Upper lobe of left lung (tissue), 6 donors: ENCODE results near the gene MEMO1. TPM values are rescaled to one million over a fixed set of nuclear protein-coding genes. Genes with fewer than 3 reads are reported as not detected.

Experiments used
- ATAC-seq, 2 donors: fragments of 200-7000 bp; cut with Tn5 transposase; one replicate each; pipeline ENCODE4 v1.9.1; 2022; ENCODE audit warnings: mild to moderate bottlenecking in 2 of 2, moderate library complexity in 2 of 2; ENCODE audit not compliant: low FRiP score in 2 of 2
- DNase-seq, 2 donors: peaks; one replicate each; pipeline ENCODE4 v3.0.0-alpha.2; 2019 to 2020
- H3K27ac ChIP-seq, 4 donors: fragments of 200-600 bp; sonication (generic); one replicate each; pipeline ENCODE4 v1.5.1; 2016 to 2019
- H3K27me3 ChIP-seq, 4 donors: fragments of 200-600 bp; sonication (generic); one replicate each; pipeline ENCODE4 v1.5.1; 2017 to 2019
- H3K36me3 ChIP-seq, 4 donors: fragments of 200-600 bp; sonication (generic); one replicate each; pipeline ENCODE4 v1.5.1; 2016 to 2019
- H3K4me1 ChIP-seq, 4 donors: fragments of 200-600 bp; sonication (generic); one replicate each; pipeline ENCODE4 v1.5.1; 2018 to 2019
- H3K4me3 ChIP-seq, 4 donors: fragments of 200-600 bp; sonication (generic); one replicate each; pipeline ENCODE4 v1.5.1; 2017 to 2019; ENCODE audit warnings: mild to moderate bottlenecking in 2 of 4, moderate library complexity in 1 of 4
- H3K9me3 ChIP-seq, 4 donors: fragments of 200-600 bp; sonication (generic); one replicate each; pipeline ENCODE4 v1.5.1; 2018 to 2019
- EP300 ChIP-seq, 4 donors: sonication (generic); formaldehyde crosslinking; IDR thresholded peaks; one replicate each; pipeline ENCODE4 v1.5.1; 2017; ENCODE audit warnings: antibody characterized with exemption in 4 of 4, control low read depth in 2 of 4
- POLR2A ChIP-seq, 4 donors: fragments of 450-650 bp; IDR thresholded peaks; one replicate each; pipeline ENCODE4 v1.5.1; 2016 to 2017; ENCODE audit warnings: antibody characterized with exemption in 4 of 4, mild to moderate bottlenecking in 2 of 4
- POLR2AphosphoS5 ChIP-seq, 2 donors: sonication (generic); formaldehyde crosslinking; IDR thresholded peaks; one replicate each; pipeline ENCODE4 v1.5.1; 2017; ENCODE audit warnings: antibody characterized with exemption in 2 of 2
- WGBS, 2 donors: methylation state at CpG; one replicate each; pipeline ENCODE4 v1.1.5; 2017 to 2018; 5-methylcytosine and 5-hydroxymethylcytosine counted together
- total RNA-seq, 6 donors: library from RNA; depleted of rRNA in 4 of 6; stranded (reverse); fragments of >200 nt in 4 of 6; gene quantifications; one replicate each; pipeline versions ENCODE4 v1.1.0 to v1.2.1, GENCODE V29; 2016 to 2021
- TF ChIP-seq, protein P1 (sequence below), 6 experiments: fragments of 450-650 bp in 4 of 6; fragments of 200-600 bp in 2 of 6; sonication (generic) in 2 of 6; IDR thresholded peaks; one replicate each; pipeline ENCODE4 v1.5.1; 2016 to 2019; ENCODE audit warnings: antibody characterized with exemption in 6 of 6
- donor health status: DM: no; HTN: no; CAD: no; lungs with moderate emphysema.
- donor health status: DM: no; HTN: yes; CAD: no; lungs with severe emphysema.

The MEMO1 gene
- total RNA-seq, 6 donors from 2014 or later: 12.7 to 32.3 (median 23.6) TPM

DNA sequence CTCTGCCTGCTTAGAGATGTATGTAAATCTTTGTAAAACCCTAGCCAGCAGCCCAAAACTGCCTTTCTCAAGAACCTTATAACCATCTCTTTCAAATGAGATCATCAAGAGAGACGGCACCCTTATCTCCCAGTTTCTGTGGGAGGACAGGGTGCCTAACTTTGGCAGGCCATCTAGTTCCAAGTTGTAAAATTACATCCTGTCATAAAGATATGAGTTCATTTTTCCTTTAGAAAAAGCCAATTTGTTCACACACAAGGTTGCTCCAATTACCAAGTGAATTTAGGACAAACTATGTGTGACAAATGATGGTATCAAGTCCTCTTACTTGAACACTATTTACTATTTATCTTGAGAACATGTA lies 65.3 kb downstream of the MEMO1 start:
- DNase-seq (no peak), ATAC-seq (no peak)
- WGBS, 2 donors: 65 to 72% methylated on average over 1 of the region's 1 CpG
- TF ChIP-seq, protein P1, sequence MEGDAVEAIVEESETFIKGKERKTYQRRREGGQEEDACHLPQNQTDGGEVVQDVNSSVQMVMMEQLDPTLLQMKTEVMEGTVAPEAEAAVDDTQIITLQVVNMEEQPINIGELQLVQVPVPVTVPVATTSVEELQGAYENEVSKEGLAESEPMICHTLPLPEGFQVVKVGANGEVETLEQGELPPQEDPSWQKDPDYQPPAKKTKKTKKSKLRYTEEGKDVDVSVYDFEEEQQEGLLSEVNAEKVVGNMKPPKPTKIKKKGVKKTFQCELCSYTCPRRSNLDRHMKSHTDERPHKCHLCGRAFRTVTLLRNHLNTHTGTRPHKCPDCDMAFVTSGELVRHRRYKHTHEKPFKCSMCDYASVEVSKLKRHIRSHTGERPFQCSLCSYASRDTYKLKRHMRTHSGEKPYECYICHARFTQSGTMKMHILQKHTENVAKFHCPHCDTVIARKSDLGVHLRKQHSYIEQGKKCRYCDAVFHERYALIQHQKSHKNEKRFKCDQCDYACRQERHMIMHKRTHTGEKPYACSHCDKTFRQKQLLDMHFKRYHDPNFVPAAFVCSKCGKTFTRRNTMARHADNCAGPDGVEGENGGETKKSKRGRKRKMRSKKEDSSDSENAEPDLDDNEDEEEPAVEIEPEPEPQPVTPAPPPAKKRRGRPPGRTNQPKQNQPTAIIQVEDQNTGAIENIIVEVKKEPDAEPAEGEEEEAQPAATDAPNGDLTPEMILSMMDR (IDR thresholded peaks at IDR 0.05): no peak
- TF ChIP-seq POLR2AphosphoS5 (IDR thresholded peaks at IDR 0.05): no peak
- no peak for TF ChIP-seq POLR2A (IDR thresholded peaks at IDR 0.05)
- TF ChIP-seq EP300 (IDR thresholded peaks at IDR 0.05): no peak
- no peak overlapping the region for H3K4me3 ChIP-seq
- H3K9me3 ChIP-seq: no peaks in the 10 kb centered on the region
- peaks cover 0 to 10% (median 4%) of the 10 kb centered on the region in 4 donors for H3K36me3 ChIP-seq
- H3K4me1 ChIP-seq: no peaks in the 10 kb centered on the region
- H3K27ac ChIP-seq: no peak overlapping the region
- no peaks in the 10 kb centered on the region for H3K27me3 ChIP-seq

GRCh38 chr2:31944828-31945571 lies 65.8 kb downstream of the MEMO1 start:
- Histone ChIP-seq H3K4me3 (no peak overlapping the region), H3K27me3 (no peaks in the 10 kb centered on the region), H3K4me1 (no peaks in the 10 kb centered on the region), H3K27ac (no peak overlapping the region), H3K9me3 (no peaks in the 10 kb centered on the region), H3K36me3 (peaks cover 0 to 10% (median 4%) of the 10 kb centered on the region in 4 donors)
- ATAC-seq (no peak), DNase-seq (no peak)
- TF ChIP-seq EP300 (IDR thresholded peaks at IDR 0.05): no peak
- no peak for TF ChIP-seq POLR2AphosphoS5 (IDR thresholded peaks at IDR 0.05)
- TF ChIP-seq, protein P1 (IDR thresholded peaks at IDR 0.05): no peak
- TF ChIP-seq POLR2A (IDR thresholded peaks at IDR 0.05): no peak
- WGBS, 2 donors: 91 to 98% methylated on average over 2 of the region's 2 CpGs

- H3K4me1 ChIP-seq: no peaks in the 10 kb centered on the region
- H3K27ac ChIP-seq: no peak overlapping the region
- WGBS, 2 donors: 95 to 96% methylated on average over 3 of the region's 3 CpGs
- H3K4me3 ChIP-seq: no peak overlapping the region
- no peak for TF ChIP-seq POLR2A (IDR thresholded peaks at IDR 0.05)
- no peak for TF ChIP-seq EP300 (IDR thresholded peaks at IDR 0.05)
- TF ChIP-seq, protein P1 (IDR thresholded peaks at IDR 0.05): no peak
- no peak for TF ChIP-seq POLR2AphosphoS5 (IDR thresholded peaks at IDR 0.05)
- peaks cover 0 to 10% (median 4%) of the 10 kb centered on the region in 4 donors for H3K36me3 ChIP-seq
- H3K27me3 ChIP-seq: no peaks in the 10 kb centered on the region
- ATAC-seq (no peak), DNase-seq (no peak)
- H3K9me3 ChIP-seq: no peaks in the 10 kb centered on the region
Observed at GRCh38 chr2:31943636-31944225, 67.1 kb downstream of the MEMO1 start.

GRCh38 chr2:31940920-31941319 lies 69.9 kb downstream of the MEMO1 start:
- H3K4me3 ChIP-seq: no peak overlapping the region
- H3K4me1 ChIP-seq: no peaks in the 10 kb centered on the region
- ATAC-seq (no peak), DNase-seq (no peak)
- H3K27ac ChIP-seq: no peak overlapping the region
- peaks cover 0 to 10% (median 4%) of the 10 kb centered on the region in 4 donors for H3K36me3 ChIP-seq
- H3K9me3 ChIP-seq: no peaks in the 10 kb centered on the region
- H3K27me3 ChIP-seq: no peaks in the 10 kb centered on the region
- TF ChIP-seq, protein P1 (IDR thresholded peaks at IDR 0.05): no peak
- no peak for TF ChIP-seq EP300 (IDR thresholded peaks at IDR 0.05)
- WGBS, 2 donors: 94 to 100% methylated on average over 1 of the region's 1 CpG
